NCI-H748 treated with DMSO at 0.1 percent for 48 hours (cell line): ENCODE data around the gene MAGT1.
"Not testable (repeated sequence)": the region's sequence is repeated elsewhere in the genome, so short reads cannot be mapped to it uniquely, and the experiment has no call there.

ENCODE experiments used
- DNase-seq: peaks from one replicate; lab custom pipeline; 2025; lab: John Stamatoyannopoulos, UW

The MAGT1 gene

GRCh38 chrX:77831544-77831943, 63.7 kb downstream of the MAGT1 start:
- not testable (repeated sequence) for DNase-seq

- not testable (repeated sequence) for DNase-seq
Measured at GRCh38 chrX:77821989-77822388, 73.2 kb downstream of the MAGT1 start.

- no peak for DNase-seq
Measured at GRCh38 chrX:77820091-77820727, 75.0 kb downstream of the MAGT1 start.

- DNase-seq: no peak
Measured at GRCh38 chrX:77814210-77814609, 81.0 kb downstream of the MAGT1 start.

GRCh38 chrX:77802201-77802600, 93.0 kb downstream of the MAGT1 start:
- no peak for DNase-seq

- DNase-seq: no peak
Measured at GRCh38 chrX:77795124-77795523, 100.1 kb downstream of the MAGT1 start.

- DNase-seq: no peak
Measured at GRCh38 chrX:77793946-77794345, 101.3 kb downstream of the MAGT1 start.

- no peak for DNase-seq
Measured at GRCh38 chrX:77788050-77788449, 107.2 kb downstream of the MAGT1 start.

- DNase-seq: no peak
Measured at GRCh38 chrX:77786365-77786680, 108.9 kb downstream of the MAGT1 start.

GRCh38 chrX:77785486-77786364, 109.5 kb downstream of the MAGT1 start, which contains the start of gene ATRX:
ATRX (minus strand) TSS chrX:77786216; CDS start chrX:77786001, 215 bp downstream.
- peak; percentile 82 for DNase-seq

- no peak for DNase-seq
Measured at GRCh38 chrX:77779695-77780094, 115.5 kb downstream of the MAGT1 start.

- DNase-seq: no peak
Measured at GRCh38 chrX:77776659-77777058, 118.6 kb downstream of the MAGT1 start.
